Panc1 (cell line): ENCODE results near the gene HNRNPU. TPM values are rescaled to one million over a fixed set of nuclear protein-coding genes. Genes with fewer than 3 reads are reported as not detected.

Experiments used
- ATAC-seq: fragments of 200-7000 bp; cut with Tn5 transposase; 2 replicates; pipeline ENCODE4 v1.9.1; 2020; ENCODE audit warnings: mild to moderate bottlenecking, moderate library complexity
- BruUV-seq: library from RNA; stranded (reverse); fragments of 400-500 nt; replicated peaks from 2 replicates; lab custom pipeline; 2021; lab: Mats Ljungman, UMichigan
- CTCF ChIA-PET: fragments of 300-600 bp; sonication (Branson Sonifier 250); formaldehyde crosslinking; loops from one replicate; lab custom pipeline; 2022; ENCODE audit warnings: antibody characterized with exemption; lab: Charles Lee
- POLR2A ChIA-PET: fragments of 300-600 bp; sonication (Branson Sonifier 250); formaldehyde crosslinking; loops from one replicate; lab custom pipeline; 2022; ENCODE audit warnings: antibody characterized with exemption; lab: Charles Lee
- DNase-seq: peaks from one replicate; pipeline ENCODE4 v3.0.0-alpha.2; 2010; ENCODE audit warnings: low read depth, low spot score
- H3K27ac ChIP-seq: 2 replicates; pipeline ENCODE4 v1.5.1; 2011; ENCODE audit warnings: mild to moderate bottlenecking, low read length, inconsistent platforms
- H3K27me3 ChIP-seq: fragments of 200-500 bp; sonication (Bioruptor generic); 2 replicates; pipeline ENCODE4 v1.6.0; 2014; ENCODE audit warnings: low read length, inconsistent platforms; ENCODE audit not compliant: control insufficient read depth, insufficient read depth
- H3K36me3 ChIP-seq: fragments of 200-500 bp; sonication (Bioruptor generic); 2 replicates; pipeline ENCODE4 v1.5.1; 2014; ENCODE audit warnings: inconsistent platforms, mild to moderate bottlenecking, low read length, moderate library complexity; ENCODE audit not compliant: control insufficient read depth, insufficient read depth
- H3K4me1 ChIP-seq: 2 replicates; pipeline ENCODE4 v1.5.1; 2011; ENCODE audit warnings: inconsistent platforms, mild to moderate bottlenecking, low read length, moderate library complexity; ENCODE audit not compliant: control insufficient read depth, insufficient read depth
- H3K4me3 ChIP-seq, 2 experiments: 2 replicates each; pipeline ENCODE4 v1.5.1; 2011 to 2012; ENCODE audit warnings: low read depth in 2 of 2, low read length in 2 of 2, mild to moderate bottlenecking in 2 of 2, inconsistent platforms in 1 of 2, moderate library complexity in 1 of 2
- H3K9me3 ChIP-seq: fragments of 200-500 bp; sonication (Bioruptor generic); 2 replicates; pipeline ENCODE4 v1.5.1; 2014; ENCODE audit warnings: low read depth, mild to moderate bottlenecking, inconsistent platforms, low read length, moderate library complexity; ENCODE audit not compliant: control insufficient read depth, insufficient read depth
- POLR2AphosphoS5 ChIP-seq: IDR thresholded peaks from 2 replicates; pipeline ENCODE4 v1.6.1; 2012; ENCODE audit warnings: mild to moderate bottlenecking, low read depth, low read length, moderate library complexity
- SIN3A ChIP-seq: IDR thresholded peaks from 2 replicates; pipeline ENCODE4 v1.6.1; 2012; ENCODE audit warnings: low read depth, mild to moderate bottlenecking, low read length, moderate library complexity, borderline replicate concordance; ENCODE audit not compliant: insufficient read depth
- TCF7L2 ChIP-seq: IDR thresholded peaks from 2 replicates; pipeline ENCODE4 v1.6.1; 2011; ENCODE audit warnings: mild to moderate bottlenecking, low read depth, low read length, inconsistent platforms
- in situ Hi-C: cut with HindIII; loops from 2 replicates; pipeline ENCODE4 v1.10.0; 2016; ENCODE audit warnings: low sequenced_read_pairs, low pct_unique_long_range_greater_than_20kb
- intact Hi-C: fragments of 100-400 bp; cut with micrococcal nuclease; formaldehyde crosslinking; loops from one replicate; pipeline ENCODE4 v1.10.0; 2022; ENCODE audit not compliant: unreplicated experiment
- total RNA-seq: library from RNA; stranded (reverse); gene quantifications from one replicate; pipeline ENCODE4 v1.2.1, GENCODE V29; 2021; ENCODE audit not compliant: unreplicated experiment
- TF ChIP-seq, protein P1 (sequence below), 2 experiments: IDR thresholded peaks; 2 replicates each; pipeline ENCODE4 v1.6.1; 2011 to 2012; ENCODE audit warnings: low read depth in 2 of 2, control low read depth in 1 of 2, low read length in 1 of 2, mild to moderate bottlenecking in 1 of 2, moderate library complexity in 1 of 2; ENCODE audit not compliant: insufficient read depth in 1 of 2
- TF ChIP-seq, protein P2 (sequence below): fragments of 450-650 bp; IDR thresholded peaks from 2 replicates; pipeline ENCODE4 v1.5.1; 2017; ENCODE audit warnings: mild to moderate bottlenecking

Gene HNRNPU
- total RNA-seq, 1 experiment from 2014 or later: 361 TPM

DNA sequence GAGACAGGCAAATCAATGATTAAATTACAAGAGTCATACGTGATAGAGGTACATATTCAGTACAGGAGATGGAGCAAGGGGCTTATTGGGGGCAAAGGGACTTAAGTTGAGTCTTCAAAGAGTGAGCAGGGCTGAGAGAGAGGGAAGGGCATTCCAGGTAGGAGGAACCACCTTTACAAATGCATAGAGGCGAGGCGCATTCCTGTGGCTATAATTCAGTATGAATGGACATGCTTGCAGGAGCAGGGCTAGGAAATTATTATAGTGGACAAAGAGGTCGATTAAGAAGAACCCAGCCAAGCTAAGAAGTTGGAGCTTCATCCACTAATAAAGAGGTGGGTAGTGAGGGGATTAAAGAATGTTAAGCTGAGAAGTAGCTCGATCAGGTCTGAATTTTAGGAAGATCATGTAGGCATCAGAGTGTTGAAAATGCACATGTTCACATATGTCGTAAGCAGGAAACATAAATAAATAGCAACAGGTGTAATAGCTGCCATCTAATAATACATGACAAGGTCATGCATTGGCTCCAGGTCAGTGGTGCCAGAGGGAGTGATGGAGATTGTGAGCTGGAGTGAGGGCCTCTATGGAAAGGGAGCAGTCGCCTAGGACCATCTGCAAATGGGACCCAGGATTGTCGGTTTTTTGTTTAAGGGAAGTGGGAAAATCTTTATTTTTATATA, 12.0 kb upstream of the HNRNPU start:
- BruUV-seq: no TSS peak
- H3K27me3 ChIP-seq: no peaks in the 10 kb centered on the region
- H3K4me3 ChIP-seq: no peak overlapping the region
- H3K27ac ChIP-seq: no peak overlapping the region
- H3K4me1 ChIP-seq: no peaks in the 10 kb centered on the region
- DNase-seq (no peak), ATAC-seq (no peak)
- ChIA-PET POLR2A (no interaction called here), CTCF (no interaction called here)
- TF ChIP-seq, protein P1, sequence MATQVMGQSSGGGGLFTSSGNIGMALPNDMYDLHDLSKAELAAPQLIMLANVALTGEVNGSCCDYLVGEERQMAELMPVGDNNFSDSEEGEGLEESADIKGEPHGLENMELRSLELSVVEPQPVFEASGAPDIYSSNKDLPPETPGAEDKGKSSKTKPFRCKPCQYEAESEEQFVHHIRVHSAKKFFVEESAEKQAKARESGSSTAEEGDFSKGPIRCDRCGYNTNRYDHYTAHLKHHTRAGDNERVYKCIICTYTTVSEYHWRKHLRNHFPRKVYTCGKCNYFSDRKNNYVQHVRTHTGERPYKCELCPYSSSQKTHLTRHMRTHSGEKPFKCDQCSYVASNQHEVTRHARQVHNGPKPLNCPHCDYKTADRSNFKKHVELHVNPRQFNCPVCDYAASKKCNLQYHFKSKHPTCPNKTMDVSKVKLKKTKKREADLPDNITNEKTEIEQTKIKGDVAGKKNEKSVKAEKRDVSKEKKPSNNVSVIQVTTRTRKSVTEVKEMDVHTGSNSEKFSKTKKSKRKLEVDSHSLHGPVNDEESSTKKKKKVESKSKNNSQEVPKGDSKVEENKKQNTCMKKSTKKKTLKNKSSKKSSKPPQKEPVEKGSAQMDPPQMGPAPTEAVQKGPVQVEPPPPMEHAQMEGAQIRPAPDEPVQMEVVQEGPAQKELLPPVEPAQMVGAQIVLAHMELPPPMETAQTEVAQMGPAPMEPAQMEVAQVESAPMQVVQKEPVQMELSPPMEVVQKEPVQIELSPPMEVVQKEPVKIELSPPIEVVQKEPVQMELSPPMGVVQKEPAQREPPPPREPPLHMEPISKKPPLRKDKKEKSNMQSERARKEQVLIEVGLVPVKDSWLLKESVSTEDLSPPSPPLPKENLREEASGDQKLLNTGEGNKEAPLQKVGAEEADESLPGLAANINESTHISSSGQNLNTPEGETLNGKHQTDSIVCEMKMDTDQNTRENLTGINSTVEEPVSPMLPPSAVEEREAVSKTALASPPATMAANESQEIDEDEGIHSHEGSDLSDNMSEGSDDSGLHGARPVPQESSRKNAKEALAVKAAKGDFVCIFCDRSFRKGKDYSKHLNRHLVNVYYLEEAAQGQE (IDR thresholded peaks at IDR 0.05; ENCODE audit: insufficient read depth in 1 of 2, low read depth in 2 of 2, low read length in 1 of 2): no peak
- TF ChIP-seq, protein P2, sequence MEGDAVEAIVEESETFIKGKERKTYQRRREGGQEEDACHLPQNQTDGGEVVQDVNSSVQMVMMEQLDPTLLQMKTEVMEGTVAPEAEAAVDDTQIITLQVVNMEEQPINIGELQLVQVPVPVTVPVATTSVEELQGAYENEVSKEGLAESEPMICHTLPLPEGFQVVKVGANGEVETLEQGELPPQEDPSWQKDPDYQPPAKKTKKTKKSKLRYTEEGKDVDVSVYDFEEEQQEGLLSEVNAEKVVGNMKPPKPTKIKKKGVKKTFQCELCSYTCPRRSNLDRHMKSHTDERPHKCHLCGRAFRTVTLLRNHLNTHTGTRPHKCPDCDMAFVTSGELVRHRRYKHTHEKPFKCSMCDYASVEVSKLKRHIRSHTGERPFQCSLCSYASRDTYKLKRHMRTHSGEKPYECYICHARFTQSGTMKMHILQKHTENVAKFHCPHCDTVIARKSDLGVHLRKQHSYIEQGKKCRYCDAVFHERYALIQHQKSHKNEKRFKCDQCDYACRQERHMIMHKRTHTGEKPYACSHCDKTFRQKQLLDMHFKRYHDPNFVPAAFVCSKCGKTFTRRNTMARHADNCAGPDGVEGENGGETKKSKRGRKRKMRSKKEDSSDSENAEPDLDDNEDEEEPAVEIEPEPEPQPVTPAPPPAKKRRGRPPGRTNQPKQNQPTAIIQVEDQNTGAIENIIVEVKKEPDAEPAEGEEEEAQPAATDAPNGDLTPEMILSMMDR: no peak
- TF ChIP-seq POLR2AphosphoS5: no peak
- no peak for TF ChIP-seq TCF7L2
- TF ChIP-seq SIN3A: no peak
- in situ Hi-C loops (no loop called here), intact Hi-C loops (no loop called here)
- H3K36me3 ChIP-seq: no peaks in the 10 kb centered on the region
- no peaks in the 10 kb centered on the region for H3K9me3 ChIP-seq

DNA sequence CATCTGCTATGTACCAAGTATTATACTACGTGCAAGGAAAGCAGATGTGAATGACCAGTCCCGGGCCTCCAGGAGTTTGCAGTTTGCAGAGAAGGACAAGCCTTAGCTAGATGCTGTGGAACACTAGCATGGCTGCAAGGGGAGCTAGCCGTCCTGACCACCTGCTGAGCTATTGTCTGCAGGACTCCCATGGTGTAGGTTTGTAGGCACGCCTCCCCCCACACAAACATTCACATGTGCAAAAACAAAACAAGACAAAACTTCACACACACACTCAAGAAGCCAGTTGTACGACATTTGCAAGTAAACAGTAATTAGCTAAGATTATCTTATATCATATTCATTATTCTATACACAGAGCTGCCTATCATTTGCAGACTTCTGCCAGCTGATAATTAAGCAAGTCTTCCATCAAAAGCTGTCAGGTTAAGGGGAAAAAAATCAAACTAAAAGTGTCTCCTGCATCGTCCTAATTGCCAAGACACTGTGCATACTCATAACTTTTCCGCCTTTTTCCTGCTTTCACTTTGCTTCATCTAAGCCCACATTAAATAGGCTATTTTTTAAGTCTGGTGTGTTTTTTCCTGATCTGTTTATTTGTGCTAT, 10.7 kb upstream of the HNRNPU start:
- TF ChIP-seq POLR2AphosphoS5: no peak
- no peak for TF ChIP-seq SIN3A
- TF ChIP-seq, protein P1 (IDR thresholded peaks at IDR 0.05; ENCODE audit: insufficient read depth in 1 of 2, low read depth in 2 of 2, low read length in 1 of 2): no peak
- TF ChIP-seq TCF7L2: no peak
- TF ChIP-seq, protein P2: no peak
- ATAC-seq (no peak), DNase-seq (no peak)
- BruUV-seq: no TSS peak
- Histone ChIP-seq H3K9me3 (no peaks in the 10 kb centered on the region), H3K4me1 (no peaks in the 10 kb centered on the region), H3K27me3 (no peaks in the 10 kb centered on the region), H3K4me3 (no peak overlapping the region), H3K27ac (no peak overlapping the region), H3K36me3 (no peaks in the 10 kb centered on the region)
- intact Hi-C loops: no loop called here
- POLR2A ChIA-PET: no interaction called here
- in situ Hi-C loops: no loop called here
- CTCF ChIA-PET: no interaction called here
